Limb (tissue), 2 donors: ENCODE measurements around the gene APOD.
"Not testable (repeated sequence)": the region's sequence is repeated elsewhere in the genome, so short reads cannot be mapped to it uniquely, and the experiment has no call there.

Experiments used
- DNase-seq, 2 donors: peaks; one replicate each; pipeline ENCODE4 v3.0.0-alpha.2; 2016; ENCODE audit errors: extremely low spot score in 2 of 2

Gene APOD

GRCh38 chr3:195617784-195618659, 34.3 kb upstream of the APOD start:
- peak in 1 of 2 donors; percentile 64 for DNase-seq

- DNase-seq: not testable (repeated sequence)
Measured at GRCh38 chr3:195617134-195617533, 33.4 kb upstream of the APOD start.

DNA sequence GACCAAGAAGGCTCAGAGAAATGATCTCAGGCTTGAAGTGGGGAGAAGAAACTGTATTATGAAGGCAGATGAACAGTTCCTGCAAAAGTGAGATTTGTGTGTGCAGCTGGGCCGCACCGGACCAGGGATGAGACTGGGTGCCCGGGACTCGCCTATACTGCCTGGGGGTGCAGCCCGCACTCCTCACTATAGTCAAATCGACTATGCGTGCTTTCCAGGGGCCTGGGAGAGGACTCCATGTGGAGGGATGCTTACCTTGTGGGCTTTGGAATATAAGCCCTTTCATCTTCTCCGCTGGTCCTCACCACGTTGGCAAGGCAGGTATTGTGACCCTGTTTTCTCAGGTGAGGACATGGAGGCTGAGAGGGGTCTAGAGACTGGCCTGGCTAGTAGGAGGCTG, 32.9 kb upstream of the APOD start:
- DNase-seq: no peak

GRCh38 chr3:195615952-195616537, 32.3 kb upstream of the APOD start:
- not testable (repeated sequence) for DNase-seq

- not testable (repeated sequence) for DNase-seq
Measured at GRCh38 chr3:195614672-195615504, 31.1 kb upstream of the APOD start.

DNA sequence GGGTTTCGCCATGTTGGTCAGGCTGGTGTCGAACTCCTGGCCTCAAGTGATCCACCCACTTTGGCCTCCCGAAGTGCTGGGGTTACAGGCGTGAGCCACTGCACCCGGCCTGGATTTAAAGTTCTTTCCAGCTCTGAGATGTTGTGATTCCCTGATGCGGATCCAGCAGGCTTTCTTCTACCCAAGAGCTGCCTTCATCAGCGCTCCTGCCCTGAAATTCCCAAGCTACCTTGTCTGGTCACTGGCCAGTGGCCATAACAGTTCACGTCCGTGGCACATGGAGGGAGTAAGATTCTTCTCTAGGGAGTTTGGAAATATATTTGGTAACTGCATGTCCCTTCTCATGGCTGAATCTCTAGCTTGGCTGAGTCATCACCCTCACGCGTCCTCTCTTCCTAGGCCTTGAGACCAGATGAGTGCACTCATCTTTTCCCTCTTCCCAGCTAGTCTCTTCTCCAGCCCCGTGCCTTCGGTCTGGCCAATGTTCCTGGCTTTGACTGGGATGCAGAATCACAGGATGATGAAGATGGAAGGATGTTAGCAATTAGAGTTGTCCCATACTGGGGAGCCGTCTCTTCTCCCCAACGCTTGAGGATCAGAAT, 29.8 kb upstream of the APOD start:
- no peak for DNase-seq

- DNase-seq: no peak
Measured at GRCh38 chr3:195612075-195612800, 28.5 kb upstream of the APOD start.

DNA sequence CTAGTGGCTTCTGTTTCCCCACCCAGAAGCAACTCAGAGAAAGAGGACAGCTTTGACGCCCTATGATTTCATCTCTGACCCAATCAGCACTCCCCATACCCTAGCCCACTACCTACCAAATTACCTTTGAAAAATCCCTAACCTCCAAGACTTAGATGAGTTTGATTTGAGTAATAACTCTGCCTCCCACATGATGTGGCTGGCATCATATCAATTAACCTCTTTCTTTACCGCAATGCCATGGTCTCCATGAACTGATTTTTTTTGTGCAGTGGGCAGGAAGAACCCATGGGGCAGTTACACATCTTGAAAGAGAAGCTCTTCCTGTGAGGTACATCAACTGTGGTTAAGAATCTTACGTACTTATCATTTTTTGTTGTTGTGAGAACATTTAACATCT, 25.5 kb upstream of the APOD start:
- DNase-seq: no peak

DNA sequence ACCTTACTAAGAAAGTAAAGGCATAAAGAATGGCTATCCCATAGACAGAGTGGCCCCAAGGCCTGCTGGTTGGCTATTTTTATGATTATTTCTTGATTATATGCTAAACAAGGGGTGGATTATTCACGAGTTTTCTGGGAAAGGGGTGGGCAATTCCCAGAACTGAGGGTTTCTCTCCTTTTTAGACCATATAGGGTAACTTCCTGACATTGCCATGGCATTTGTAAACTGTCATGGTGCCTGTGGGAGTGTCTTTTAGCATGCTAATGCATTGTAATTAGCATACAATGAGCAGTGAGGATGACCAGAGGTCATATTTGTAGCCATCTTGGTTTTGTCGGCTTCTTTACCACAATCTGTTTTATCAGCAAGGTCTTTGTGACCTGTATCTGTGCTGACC, 18.0 kb upstream of the APOD start:
- not testable (repeated sequence) for DNase-seq

DNA sequence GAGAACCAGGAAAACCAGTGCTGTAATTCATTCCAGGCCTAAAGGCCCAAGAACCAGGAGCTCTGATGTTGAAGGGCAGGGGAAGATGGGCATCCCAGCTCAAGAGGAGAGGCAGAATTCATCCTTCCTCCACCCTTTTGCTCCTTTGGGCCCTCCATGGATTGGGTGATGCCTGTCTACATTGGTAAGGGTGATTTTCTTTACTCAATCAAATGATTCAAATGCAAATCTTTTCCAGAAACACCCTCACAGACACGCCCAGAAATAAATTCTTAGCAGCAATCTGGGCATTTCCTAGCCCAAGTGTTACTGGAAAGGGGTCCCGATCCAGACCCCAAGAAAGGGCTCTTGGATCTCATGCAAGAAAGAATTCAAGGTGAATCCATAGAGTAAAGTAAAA, 17.6 kb upstream of the APOD start:
- DNase-seq: no peak

DNA sequence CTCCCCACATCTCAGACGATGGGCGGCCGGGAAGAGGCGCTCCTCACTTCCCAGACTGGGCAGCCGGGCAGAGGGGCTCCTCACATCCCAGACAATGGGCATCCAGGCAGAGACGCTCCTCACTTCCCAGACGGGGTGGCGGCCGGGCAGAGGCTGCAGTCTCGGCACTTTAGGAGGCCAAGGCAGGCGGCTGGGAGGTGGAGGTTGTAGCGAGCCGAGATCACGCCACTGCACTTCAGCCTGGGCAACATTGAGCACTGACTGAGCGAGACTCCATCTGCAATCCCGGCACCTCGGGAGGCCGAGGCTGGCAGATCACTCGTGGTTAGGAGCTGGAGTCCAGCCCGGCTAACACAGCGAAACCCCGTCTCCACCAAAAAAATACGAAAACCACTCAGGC, 16.2 kb upstream of the APOD start:
- not testable (repeated sequence) for DNase-seq

- DNase-seq: not testable (repeated sequence)
Measured at GRCh38 chr3:195599516-195599915, 15.8 kb upstream of the APOD start.

- DNase-seq: no peak
Measured at GRCh38 chr3:195597848-195598247, 14.1 kb upstream of the APOD start.

- no peak for DNase-seq
Measured at GRCh38 chr3:195597229-195597628, 13.5 kb upstream of the APOD start.

- peak; percentile 47 to 52 for DNase-seq
Measured at GRCh38 chr3:195596765-195597171, 13.0 kb upstream of the APOD start.

DNA sequence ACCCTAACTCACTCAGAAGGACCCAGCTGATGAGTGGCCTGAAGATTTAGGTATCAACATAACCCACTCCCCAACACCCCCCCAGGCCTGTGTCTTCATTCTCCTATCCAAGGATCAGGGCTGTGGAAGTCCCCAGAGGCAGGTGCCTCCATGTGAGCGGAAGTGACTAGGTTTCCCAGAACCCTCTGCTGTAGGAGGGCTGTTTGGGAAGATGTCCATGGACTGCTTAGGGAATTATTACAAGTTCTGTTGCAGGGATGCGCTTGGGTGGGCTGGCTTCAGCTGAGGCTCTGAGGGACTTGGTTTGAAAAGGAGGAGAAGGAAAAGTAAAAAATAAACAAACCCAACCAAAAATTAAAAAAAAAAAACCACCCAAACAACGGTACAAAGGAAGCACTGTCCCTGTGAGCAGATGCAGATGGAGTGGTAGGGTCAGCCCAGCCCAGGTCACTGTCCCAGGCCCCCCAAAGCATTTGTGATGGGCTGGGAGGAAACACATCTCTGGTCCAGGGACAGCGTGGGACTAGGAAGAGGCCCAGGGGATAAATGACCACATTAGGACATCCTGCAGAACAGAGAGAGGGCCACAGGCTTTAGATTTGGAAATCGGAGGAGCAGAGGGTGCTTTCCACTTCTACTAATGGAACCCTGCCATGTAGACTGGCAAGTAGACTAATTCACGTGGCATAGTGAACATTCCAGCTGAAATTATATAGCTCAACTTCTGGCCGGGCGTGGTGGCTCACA, 12.2 kb upstream of the APOD start:
- no peak for DNase-seq

- DNase-seq: no peak
Measured at GRCh38 chr3:195591852-195592251, 8.1 kb upstream of the APOD start.

- DNase-seq: no peak
Measured at GRCh38 chr3:195591220-195591619, 7.5 kb upstream of the APOD start.

DNA sequence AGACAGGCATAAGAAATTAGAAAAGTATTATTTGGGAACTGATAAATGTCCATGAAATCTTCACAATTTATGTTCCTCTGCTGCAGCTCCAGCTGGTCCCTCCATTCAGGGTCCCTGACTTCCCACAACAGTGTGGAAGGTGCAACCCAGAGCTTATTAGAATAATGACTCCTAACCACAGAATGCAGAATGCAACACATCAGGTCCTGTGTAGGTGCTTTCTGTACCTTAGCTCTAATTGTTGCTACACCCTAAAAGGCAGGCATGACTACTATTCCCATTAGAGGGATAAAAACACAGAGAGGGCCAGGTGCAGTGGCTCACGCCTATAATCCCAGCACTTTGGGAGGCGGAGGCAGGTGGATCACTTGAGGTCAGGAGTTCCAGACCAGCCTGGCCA, 6.6 kb upstream of the APOD start:
- not testable (repeated sequence) for DNase-seq

DNA sequence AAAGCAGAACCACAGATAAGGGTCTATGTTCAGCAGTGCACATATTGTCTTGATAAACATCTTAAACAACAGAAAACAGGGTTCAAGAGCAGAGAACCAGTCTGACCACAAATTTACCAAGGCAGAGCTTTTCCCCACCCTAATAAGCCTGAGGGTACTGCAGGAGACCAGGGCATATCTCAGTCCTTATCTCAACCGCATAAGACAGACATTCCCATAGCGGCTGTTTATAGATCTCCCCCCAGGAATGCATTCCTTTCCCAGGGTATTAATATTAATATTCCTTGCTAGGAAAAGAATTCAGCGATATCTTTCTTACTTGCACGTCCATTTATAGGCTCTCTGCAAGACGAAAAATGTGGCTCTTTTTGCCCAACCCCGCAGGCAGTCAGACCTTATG, 6.1 kb upstream of the APOD start:
- DNase-seq: not testable (repeated sequence)
